Panc1 (cell line): ENCODE measurements around the gene DIAPH2.

ENCODE experiments used
- POLR2AphosphoS5 ChIP-seq: IDR thresholded peaks from 2 replicates; pipeline ENCODE4 v1.6.1; 2012; ENCODE audit warnings: mild to moderate bottlenecking, low read depth, low read length, moderate library complexity
- TF ChIP-seq, protein P1 (sequence below): fragments of 450-650 bp; IDR thresholded peaks from 2 replicates; pipeline ENCODE4 v1.5.1; 2017; ENCODE audit warnings: mild to moderate bottlenecking
- TF ChIP-seq, protein P2 (sequence below), 2 experiments: IDR thresholded peaks; 2 replicates each; pipeline ENCODE4 v1.6.1; 2011 to 2012; ENCODE audit warnings: low read depth in 2 of 2, control low read depth in 1 of 2, low read length in 1 of 2, mild to moderate bottlenecking in 1 of 2, moderate library complexity in 1 of 2; ENCODE audit not compliant: insufficient read depth in 1 of 2

- TF ChIP-seq, protein P1, sequence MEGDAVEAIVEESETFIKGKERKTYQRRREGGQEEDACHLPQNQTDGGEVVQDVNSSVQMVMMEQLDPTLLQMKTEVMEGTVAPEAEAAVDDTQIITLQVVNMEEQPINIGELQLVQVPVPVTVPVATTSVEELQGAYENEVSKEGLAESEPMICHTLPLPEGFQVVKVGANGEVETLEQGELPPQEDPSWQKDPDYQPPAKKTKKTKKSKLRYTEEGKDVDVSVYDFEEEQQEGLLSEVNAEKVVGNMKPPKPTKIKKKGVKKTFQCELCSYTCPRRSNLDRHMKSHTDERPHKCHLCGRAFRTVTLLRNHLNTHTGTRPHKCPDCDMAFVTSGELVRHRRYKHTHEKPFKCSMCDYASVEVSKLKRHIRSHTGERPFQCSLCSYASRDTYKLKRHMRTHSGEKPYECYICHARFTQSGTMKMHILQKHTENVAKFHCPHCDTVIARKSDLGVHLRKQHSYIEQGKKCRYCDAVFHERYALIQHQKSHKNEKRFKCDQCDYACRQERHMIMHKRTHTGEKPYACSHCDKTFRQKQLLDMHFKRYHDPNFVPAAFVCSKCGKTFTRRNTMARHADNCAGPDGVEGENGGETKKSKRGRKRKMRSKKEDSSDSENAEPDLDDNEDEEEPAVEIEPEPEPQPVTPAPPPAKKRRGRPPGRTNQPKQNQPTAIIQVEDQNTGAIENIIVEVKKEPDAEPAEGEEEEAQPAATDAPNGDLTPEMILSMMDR = no peak
- TF ChIP-seq POLR2AphosphoS5 = no peak
- TF ChIP-seq, protein P2, sequence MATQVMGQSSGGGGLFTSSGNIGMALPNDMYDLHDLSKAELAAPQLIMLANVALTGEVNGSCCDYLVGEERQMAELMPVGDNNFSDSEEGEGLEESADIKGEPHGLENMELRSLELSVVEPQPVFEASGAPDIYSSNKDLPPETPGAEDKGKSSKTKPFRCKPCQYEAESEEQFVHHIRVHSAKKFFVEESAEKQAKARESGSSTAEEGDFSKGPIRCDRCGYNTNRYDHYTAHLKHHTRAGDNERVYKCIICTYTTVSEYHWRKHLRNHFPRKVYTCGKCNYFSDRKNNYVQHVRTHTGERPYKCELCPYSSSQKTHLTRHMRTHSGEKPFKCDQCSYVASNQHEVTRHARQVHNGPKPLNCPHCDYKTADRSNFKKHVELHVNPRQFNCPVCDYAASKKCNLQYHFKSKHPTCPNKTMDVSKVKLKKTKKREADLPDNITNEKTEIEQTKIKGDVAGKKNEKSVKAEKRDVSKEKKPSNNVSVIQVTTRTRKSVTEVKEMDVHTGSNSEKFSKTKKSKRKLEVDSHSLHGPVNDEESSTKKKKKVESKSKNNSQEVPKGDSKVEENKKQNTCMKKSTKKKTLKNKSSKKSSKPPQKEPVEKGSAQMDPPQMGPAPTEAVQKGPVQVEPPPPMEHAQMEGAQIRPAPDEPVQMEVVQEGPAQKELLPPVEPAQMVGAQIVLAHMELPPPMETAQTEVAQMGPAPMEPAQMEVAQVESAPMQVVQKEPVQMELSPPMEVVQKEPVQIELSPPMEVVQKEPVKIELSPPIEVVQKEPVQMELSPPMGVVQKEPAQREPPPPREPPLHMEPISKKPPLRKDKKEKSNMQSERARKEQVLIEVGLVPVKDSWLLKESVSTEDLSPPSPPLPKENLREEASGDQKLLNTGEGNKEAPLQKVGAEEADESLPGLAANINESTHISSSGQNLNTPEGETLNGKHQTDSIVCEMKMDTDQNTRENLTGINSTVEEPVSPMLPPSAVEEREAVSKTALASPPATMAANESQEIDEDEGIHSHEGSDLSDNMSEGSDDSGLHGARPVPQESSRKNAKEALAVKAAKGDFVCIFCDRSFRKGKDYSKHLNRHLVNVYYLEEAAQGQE (IDR thresholded peaks at IDR 0.05; ENCODE audit: insufficient read depth in 1 of 2, low read depth in 2 of 2, low read length in 1 of 2) = no peak
Observed at GRCh38 chrX:96791559-96791958, 106.9 kb downstream of the DIAPH2 start.
